Ishikawa (cell line): Measurements from ENCODE around the gene LOXHD1.

Experiments
- CEBPB ChIP-seq: IDR thresholded peaks from 2 replicates; pipeline ENCODE4 v1.6.1; 2012
- CREB1 ChIP-seq: IDR thresholded peaks from 2 replicates; pipeline ENCODE4 v1.6.1; 2012; ENCODE audit warnings: low read depth
- EGR1 ChIP-seq: IDR thresholded peaks from 2 replicates; pipeline ENCODE4 v1.6.1; 2012
- EP300 ChIP-seq: IDR thresholded peaks from 2 replicates; pipeline ENCODE4 v1.6.1; 2012; ENCODE audit warnings: borderline replicate concordance
- FOXM1 ChIP-seq: IDR thresholded peaks from 2 replicates; pipeline ENCODE4 v1.6.1; 2012; ENCODE audit warnings: low read depth, borderline replicate concordance
- NFIC ChIP-seq: IDR thresholded peaks from 2 replicates; pipeline ENCODE4 v1.6.1; 2012
- RAD21 ChIP-seq: IDR thresholded peaks from 2 replicates; pipeline ENCODE4 v1.6.1; 2012; ENCODE audit warnings: low read depth
- TAF1 ChIP-seq: IDR thresholded peaks from 2 replicates; pipeline ENCODE4 v1.6.1; 2012; ENCODE audit warnings: low read depth, mild to moderate bottlenecking
- TCF12 ChIP-seq: IDR thresholded peaks from 2 replicates; pipeline ENCODE4 v1.6.1; 2012; ENCODE audit warnings: low read depth
- TEAD4 ChIP-seq: IDR thresholded peaks from 2 replicates; pipeline ENCODE4 v1.6.1; 2012
- YY1 ChIP-seq: IDR thresholded peaks from 2 replicates; pipeline ENCODE4 v1.6.1; 2012; ENCODE audit warnings: low read depth
- ZBTB7A ChIP-seq: IDR thresholded peaks from 2 replicates; pipeline ENCODE4 v1.6.1; 2012; ENCODE audit warnings: low read depth
- TF ChIP-seq, protein P1 (sequence below): IDR thresholded peaks from 2 replicates; pipeline ENCODE4 v1.6.1; 2012
- TF ChIP-seq, protein P2 (sequence below): IDR thresholded peaks from 2 replicates; pipeline ENCODE4 v1.6.1; 2012; ENCODE audit warnings: low read depth, mild to moderate bottlenecking
- TF ChIP-seq, protein P3 (sequence below): IDR thresholded peaks from 2 replicates; pipeline ENCODE4 v1.6.1; 2012

LOXHD1 gene

DNA sequence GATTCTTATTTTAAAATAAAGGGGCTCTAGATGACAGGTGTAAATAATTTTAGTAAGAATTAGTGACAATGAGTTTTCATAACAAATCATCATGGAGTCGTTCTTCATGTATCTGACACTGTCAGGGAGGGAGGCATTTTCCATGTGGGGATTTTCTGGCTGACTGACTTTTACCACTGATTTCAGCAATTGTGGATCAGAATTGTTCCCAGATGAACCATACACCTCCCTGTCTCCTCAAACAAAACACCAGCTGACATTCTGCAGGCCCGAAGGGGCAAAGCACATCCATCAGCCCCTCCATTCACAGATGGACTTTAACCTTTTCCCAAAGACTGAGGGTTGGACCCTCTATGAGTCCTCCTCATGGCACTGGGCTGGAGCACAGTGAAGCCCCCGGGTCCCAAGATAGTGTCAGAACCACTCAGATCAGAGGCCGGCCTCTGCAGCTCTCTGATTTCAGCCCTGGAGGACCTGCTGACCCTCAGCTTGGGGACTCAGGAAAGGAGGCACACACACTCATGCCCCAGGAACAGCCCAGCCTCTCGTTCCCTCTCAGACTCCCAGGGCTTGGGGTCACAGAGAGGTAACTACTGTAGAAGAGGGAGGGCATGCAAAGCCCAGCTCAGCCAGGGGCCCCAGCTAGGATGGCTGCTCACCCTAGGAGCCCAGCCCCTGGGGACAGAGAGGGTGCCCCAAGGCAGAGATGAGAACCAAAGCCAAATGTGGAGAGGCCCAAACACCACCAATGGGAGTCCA, 43.2 kb upstream of the LOXHD1 start:
- TF ChIP-seq TEAD4: no peak

DNA sequence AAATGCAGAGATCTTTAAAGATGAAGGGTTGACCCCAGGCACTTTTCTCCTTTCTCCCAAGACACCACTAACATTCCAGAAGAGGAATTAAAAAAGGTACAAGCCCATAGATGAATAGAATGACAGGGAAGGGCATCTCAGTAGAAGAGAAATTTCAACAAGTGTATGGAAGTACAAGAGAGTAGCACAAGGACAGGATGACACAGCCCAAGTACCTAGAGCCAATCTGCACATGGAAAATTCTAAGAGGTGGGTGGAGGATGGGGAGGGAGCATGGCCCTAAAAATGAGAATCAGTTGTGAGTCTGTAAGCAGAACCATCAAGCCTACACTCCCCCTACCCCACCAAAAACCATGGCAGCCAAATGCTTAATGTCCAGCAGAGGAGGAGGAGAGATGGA, 39.7 kb upstream of the LOXHD1 start:
- TF ChIP-seq, protein P1, sequence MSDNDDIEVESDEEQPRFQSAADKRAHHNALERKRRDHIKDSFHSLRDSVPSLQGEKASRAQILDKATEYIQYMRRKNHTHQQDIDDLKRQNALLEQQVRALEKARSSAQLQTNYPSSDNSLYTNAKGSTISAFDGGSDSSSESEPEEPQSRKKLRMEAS: no peak
- TF ChIP-seq TEAD4 (no peak), YY1 (no peak), CEBPB (no peak), ZBTB7A (no peak), FOXM1 (no peak), NFIC (no peak), TCF12 (no peak), CREB1 (no peak)
- TF ChIP-seq, protein P2, sequence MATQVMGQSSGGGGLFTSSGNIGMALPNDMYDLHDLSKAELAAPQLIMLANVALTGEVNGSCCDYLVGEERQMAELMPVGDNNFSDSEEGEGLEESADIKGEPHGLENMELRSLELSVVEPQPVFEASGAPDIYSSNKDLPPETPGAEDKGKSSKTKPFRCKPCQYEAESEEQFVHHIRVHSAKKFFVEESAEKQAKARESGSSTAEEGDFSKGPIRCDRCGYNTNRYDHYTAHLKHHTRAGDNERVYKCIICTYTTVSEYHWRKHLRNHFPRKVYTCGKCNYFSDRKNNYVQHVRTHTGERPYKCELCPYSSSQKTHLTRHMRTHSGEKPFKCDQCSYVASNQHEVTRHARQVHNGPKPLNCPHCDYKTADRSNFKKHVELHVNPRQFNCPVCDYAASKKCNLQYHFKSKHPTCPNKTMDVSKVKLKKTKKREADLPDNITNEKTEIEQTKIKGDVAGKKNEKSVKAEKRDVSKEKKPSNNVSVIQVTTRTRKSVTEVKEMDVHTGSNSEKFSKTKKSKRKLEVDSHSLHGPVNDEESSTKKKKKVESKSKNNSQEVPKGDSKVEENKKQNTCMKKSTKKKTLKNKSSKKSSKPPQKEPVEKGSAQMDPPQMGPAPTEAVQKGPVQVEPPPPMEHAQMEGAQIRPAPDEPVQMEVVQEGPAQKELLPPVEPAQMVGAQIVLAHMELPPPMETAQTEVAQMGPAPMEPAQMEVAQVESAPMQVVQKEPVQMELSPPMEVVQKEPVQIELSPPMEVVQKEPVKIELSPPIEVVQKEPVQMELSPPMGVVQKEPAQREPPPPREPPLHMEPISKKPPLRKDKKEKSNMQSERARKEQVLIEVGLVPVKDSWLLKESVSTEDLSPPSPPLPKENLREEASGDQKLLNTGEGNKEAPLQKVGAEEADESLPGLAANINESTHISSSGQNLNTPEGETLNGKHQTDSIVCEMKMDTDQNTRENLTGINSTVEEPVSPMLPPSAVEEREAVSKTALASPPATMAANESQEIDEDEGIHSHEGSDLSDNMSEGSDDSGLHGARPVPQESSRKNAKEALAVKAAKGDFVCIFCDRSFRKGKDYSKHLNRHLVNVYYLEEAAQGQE: no peak

DNA sequence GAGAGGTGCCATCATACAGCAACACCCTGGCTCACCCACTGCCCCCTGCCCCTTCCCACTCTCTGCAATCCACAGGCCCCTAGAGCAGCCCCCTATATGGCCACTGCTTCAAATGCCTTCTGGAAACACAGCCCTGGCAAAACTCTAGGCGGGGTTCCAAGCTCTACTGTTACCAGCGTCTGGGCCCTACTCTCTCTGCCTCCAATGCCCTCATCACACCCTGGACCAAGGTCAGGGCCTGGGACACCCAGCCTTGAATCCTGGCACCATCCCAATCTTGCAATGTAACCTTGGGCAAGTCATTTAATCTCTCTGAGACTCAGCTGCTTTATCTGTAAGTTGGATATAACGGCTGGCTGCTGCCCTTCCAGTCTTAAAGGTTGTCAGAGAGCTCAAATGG, 39.2 kb upstream of the LOXHD1 start:
- TF ChIP-seq NFIC: no peak
- TF ChIP-seq TCF12: no peak
- no peak for TF ChIP-seq TAF1
- TF ChIP-seq RAD21: no peak
- no peak for TF ChIP-seq CEBPB
- TF ChIP-seq FOXM1: no peak
- no peak for TF ChIP-seq ZBTB7A
- TF ChIP-seq EP300: no peak
- TF ChIP-seq, protein P2: no peak

DNA sequence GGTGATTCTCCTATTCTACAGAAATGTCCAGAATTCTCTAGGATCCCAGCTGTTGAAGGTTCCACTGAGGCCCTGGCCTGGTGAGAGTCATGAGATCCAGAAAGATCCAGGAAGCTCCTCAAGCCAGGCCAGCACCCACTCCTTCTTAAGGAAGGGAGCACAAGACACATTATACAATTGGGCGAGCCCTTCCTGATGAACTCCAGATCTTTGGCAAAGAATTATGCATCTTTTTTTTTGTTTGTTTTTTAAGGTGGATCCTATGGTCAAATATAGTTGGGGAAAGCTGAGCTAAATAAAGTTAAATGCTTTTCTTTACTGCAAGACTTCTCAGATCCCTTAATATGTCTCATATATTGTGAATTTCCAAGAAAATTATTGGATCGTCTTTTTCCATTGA, 37.0 kb upstream of the LOXHD1 start:
- TF ChIP-seq TEAD4 (no peak), RAD21 (no peak), EP300 (no peak), FOXM1 (no peak), CREB1 (no peak), EGR1 (no peak), NFIC (no peak), TAF1 (no peak), YY1 (no peak)
- TF ChIP-seq, protein P3, sequence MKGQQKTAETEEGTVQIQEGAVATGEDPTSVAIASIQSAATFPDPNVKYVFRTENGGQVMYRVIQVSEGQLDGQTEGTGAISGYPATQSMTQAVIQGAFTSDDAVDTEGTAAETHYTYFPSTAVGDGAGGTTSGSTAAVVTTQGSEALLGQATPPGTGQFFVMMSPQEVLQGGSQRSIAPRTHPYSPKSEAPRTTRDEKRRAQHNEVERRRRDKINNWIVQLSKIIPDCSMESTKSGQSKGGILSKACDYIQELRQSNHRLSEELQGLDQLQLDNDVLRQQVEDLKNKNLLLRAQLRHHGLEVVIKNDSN: no peak

DNA sequence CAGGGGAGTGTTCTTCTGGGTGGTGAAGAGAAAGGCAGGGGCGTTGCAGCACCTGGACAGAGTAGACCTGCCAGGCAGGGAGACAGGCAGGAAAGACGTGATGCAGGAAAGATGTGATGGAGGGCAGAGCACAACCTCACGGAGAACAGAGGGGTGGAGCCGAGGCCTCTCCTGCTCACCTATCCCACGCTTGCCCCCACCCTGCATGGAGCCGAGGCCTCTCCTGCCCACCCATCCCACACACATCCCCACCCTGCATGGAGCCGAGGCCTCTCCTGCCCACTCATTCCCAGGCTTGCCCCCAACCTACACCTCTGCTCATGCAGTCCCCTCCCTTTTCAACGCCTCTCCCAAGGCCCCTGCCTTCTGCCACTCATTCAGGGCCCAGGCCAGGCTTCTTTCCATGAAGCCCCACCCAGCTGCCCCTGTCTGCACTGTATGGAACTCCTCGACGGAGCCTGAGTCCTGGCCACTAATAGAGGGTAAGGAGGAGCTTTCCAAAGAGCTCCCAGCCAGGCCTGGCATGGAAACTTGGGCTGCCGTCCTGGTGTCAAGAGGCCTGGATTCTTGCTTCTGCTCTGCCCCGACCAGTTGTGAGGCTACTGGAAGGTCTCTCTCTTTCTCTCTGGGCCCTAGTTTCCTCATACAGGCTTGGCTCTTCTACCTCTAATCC, 32.0 kb upstream of the LOXHD1 start:
- no peak for TF ChIP-seq ZBTB7A
- TF ChIP-seq TCF12: no peak
- no peak for TF ChIP-seq CEBPB
- TF ChIP-seq RAD21: no peak
- no peak for TF ChIP-seq TAF1
- TF ChIP-seq TEAD4: no peak
- TF ChIP-seq EP300: no peak
- no peak for TF ChIP-seq EGR1
- TF ChIP-seq, protein P1: no peak

DNA sequence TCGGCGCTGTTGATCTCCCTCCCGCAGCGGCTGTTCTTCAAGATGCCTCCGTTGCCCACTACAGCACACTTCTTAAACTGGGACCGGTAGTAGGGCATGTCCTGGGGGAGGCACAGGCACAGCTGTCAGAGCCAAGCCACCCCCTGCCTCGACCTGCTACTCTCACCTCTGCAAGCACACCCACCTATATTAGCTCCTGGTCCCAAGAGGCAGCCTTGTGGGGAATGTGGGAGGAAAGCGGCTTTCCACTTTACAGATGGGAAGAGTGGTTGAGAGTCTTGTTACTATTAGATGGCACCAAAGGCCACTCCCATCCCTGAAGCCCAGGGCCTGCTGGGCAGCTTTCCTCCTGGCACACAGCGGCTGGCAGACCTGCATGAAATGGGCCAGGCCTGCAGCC, 29.2 kb upstream of the LOXHD1 start:
- no peak for TF ChIP-seq RAD21
- no peak for TF ChIP-seq TEAD4
- TF ChIP-seq, protein P2: no peak
- no peak for TF ChIP-seq FOXM1
- TF ChIP-seq EGR1: no peak
- no peak for TF ChIP-seq NFIC
- TF ChIP-seq CEBPB: no peak
- TF ChIP-seq CREB1: no peak
- no peak for TF ChIP-seq EP300
- TF ChIP-seq TAF1: no peak
